ENCODE data around the gene KIAA1328. TPM values are rescaled to one million over a fixed set of nuclear protein-coding genes. Genes with fewer than 3 reads are reported as not detected.

KIAA1328 gene
- total RNA-seq, 1 experiment from 2014 or later, result 10.2 TPM

GRCh38 chr18:37107748-37108522, 279.0 kb downstream of the KIAA1328 start:
- H3K36me3 Mint-ChIP-seq (ENCODE audit: insufficient read depth, unreplicated experiment), result no peaks in the 10 kb centered on the region
- CTCF ChIA-PET, result no interaction called here
- peaks cover 4% of the 10 kb centered on the region for H3K9me3 Mint-ChIP-seq (ENCODE audit: low read depth, unreplicated experiment)
- H3K4me3 Mint-ChIP-seq (ENCODE audit: low read depth, unreplicated experiment), result no peak overlapping the region
- H3K4me1 Mint-ChIP-seq (ENCODE audit: low read depth, unreplicated experiment), result no peaks in the 10 kb centered on the region
- BruUV-seq (replicated peaks), result no TSS peak
- TF ChIP-seq, protein P1, sequence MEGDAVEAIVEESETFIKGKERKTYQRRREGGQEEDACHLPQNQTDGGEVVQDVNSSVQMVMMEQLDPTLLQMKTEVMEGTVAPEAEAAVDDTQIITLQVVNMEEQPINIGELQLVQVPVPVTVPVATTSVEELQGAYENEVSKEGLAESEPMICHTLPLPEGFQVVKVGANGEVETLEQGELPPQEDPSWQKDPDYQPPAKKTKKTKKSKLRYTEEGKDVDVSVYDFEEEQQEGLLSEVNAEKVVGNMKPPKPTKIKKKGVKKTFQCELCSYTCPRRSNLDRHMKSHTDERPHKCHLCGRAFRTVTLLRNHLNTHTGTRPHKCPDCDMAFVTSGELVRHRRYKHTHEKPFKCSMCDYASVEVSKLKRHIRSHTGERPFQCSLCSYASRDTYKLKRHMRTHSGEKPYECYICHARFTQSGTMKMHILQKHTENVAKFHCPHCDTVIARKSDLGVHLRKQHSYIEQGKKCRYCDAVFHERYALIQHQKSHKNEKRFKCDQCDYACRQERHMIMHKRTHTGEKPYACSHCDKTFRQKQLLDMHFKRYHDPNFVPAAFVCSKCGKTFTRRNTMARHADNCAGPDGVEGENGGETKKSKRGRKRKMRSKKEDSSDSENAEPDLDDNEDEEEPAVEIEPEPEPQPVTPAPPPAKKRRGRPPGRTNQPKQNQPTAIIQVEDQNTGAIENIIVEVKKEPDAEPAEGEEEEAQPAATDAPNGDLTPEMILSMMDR (IDR thresholded peaks at IDR 0.05; ENCODE audit: unreplicated experiment), result no peak
- no peak overlapping the region for H3K27ac Mint-ChIP-seq (ENCODE audit: unreplicated experiment)
- DNase-seq, result no peak
- no peaks in the 10 kb centered on the region for H3K27me3 Mint-ChIP-seq (ENCODE audit: unreplicated experiment)
- intact Hi-C loops (cut with micrococcal nuclease; ENCODE audit: unreplicated experiment), result no loop called here

DNA sequence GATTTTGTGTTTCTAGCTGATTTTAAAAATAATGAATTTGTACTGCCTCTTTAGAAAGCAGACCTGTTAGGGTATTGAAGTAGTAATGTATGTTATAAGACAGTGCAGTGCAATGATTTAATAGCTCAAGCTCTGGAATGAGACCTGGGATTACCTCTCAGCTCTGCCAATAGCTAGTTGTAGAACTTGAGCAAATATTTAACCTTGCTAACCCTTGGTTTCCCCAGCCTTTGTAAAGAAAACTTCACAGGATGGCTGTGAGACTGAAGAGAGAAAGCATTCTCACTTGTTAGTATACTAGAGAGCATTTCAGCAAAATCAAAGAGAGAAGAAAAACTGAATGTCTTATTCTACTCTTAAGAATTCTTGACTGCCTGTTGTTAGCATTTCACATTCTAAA, 293.9 kb downstream of the KIAA1328 start:
- Mint-ChIP-seq H3K4me3 (ENCODE audit: low read depth, unreplicated experiment) (no peak overlapping the region), H3K36me3 (ENCODE audit: insufficient read depth, unreplicated experiment) (no peaks in the 10 kb centered on the region), H3K4me1 (ENCODE audit: low read depth, unreplicated experiment) (no peaks in the 10 kb centered on the region), H3K9me3 (ENCODE audit: low read depth, unreplicated experiment) (no peaks in the 10 kb centered on the region), H3K27ac (ENCODE audit: unreplicated experiment) (no peak overlapping the region), H3K27me3 (ENCODE audit: unreplicated experiment) (no peaks in the 10 kb centered on the region)
- CTCF ChIA-PET, result no interaction called here
- intact Hi-C loops (cut with micrococcal nuclease; ENCODE audit: unreplicated experiment), result no loop called here
- no TSS peak for BruUV-seq (replicated peaks)
- TF ChIP-seq, protein P1 (IDR thresholded peaks at IDR 0.05; ENCODE audit: unreplicated experiment), result no peak
- no peak for DNase-seq

- no TSS peak for BruUV-seq (replicated peaks)
- CTCF ChIA-PET, result no interaction called here
Measured at GRCh38 chr18:37124516-37124915, 295.6 kb downstream of the KIAA1328 start.

GRCh38 chr18:37135177-37135576, 306.2 kb downstream of the KIAA1328 start:
- Mint-ChIP-seq H3K27me3 (ENCODE audit: unreplicated experiment) (no peaks in the 10 kb centered on the region), H3K9me3 (ENCODE audit: low read depth, unreplicated experiment) (no peaks in the 10 kb centered on the region), H3K4me1 (ENCODE audit: low read depth, unreplicated experiment) (no peaks in the 10 kb centered on the region), H3K36me3 (ENCODE audit: insufficient read depth, unreplicated experiment) (no peaks in the 10 kb centered on the region), H3K4me3 (ENCODE audit: low read depth, unreplicated experiment) (no peak overlapping the region), H3K27ac (ENCODE audit: unreplicated experiment) (no peak overlapping the region)
- CTCF ChIA-PET, result no interaction called here
- DNase-seq, result no peak
- no TSS peak for BruUV-seq (replicated peaks)
- TF ChIP-seq, protein P1 (IDR thresholded peaks at IDR 0.05; ENCODE audit: unreplicated experiment), result no peak
- intact Hi-C loops (cut with micrococcal nuclease; ENCODE audit: unreplicated experiment), result no loop called here

More at GRCh38 chr18:37124516-37124915, 295.6 kb downstream of the KIAA1328 start:
- Mint-ChIP-seq H3K27ac (ENCODE audit: unreplicated experiment) (no peak overlapping the region), H3K9me3 (ENCODE audit: low read depth, unreplicated experiment) (no peaks in the 10 kb centered on the region), H3K36me3 (ENCODE audit: insufficient read depth, unreplicated experiment) (no peaks in the 10 kb centered on the region), H3K27me3 (ENCODE audit: unreplicated experiment) (no peaks in the 10 kb centered on the region), H3K4me1 (ENCODE audit: low read depth, unreplicated experiment) (no peaks in the 10 kb centered on the region), H3K4me3 (ENCODE audit: low read depth, unreplicated experiment) (no peak overlapping the region)
- DNase-seq, result no peak
- TF ChIP-seq, protein P1 (IDR thresholded peaks at IDR 0.05; ENCODE audit: unreplicated experiment), result no peak
- intact Hi-C loops (cut with micrococcal nuclease; ENCODE audit: unreplicated experiment), result no loop called here

Measured in Calu3 (cell line).